ENCODE data around the gene PARVB. TPM values are rescaled to one million over a fixed set of nuclear protein-coding genes. Genes with fewer than 3 reads are reported as not detected.

PARVB gene
- polyA plus RNA-seq, 1 donor: 10.9 TPM

DNA sequence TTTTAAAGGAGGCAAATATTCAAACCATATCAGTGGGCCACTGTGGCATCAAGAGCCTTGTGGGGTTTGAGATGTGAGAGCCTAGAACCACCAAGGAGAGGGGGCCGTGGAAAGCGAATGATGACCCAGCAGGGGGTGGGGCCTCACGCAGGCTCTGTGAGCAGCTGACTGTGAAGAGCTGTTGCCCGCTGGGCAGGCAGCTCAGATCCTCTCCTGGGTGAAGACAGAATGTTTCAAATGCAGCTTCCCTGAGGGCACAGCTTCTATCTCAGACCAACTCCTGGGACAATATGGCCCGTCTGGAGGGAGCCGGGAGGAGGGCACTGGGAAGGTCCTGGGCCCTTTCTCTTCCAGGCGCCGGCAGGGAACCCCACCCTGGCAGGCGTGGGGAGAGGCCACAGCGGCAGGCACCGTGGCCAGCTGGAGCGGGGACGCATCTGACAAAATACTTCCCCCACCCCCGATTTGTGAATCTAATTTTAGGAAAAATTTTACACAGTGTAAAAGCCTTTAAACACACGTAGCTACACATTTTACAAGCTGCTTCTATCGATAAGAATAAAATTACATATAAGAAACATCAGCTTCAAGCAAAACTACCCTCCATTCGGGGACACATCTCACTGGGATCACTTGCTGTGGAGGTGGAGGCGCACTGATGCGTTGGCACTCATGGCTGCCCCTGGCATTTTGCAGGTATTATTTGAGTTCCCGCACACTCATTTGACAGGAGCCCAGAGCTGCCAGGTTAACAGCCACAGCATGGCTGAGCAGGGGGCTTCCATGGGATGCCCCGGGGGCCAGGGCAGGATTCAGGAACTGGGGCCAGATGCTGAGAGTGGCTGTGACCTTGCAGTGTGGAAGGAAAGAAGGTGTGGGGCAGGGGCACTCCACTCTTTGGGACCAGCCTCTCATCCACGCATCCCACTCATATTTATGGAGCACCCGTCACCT lies 196.9 kb downstream of the PARVB start:
- DNase-seq: no peak
- H3K36me3 ChIP-seq (ENCODE audit: control insufficient read depth, insufficient read depth, low read length): no peaks in the 10 kb centered on the region
- no CpG with 5 or more reads among the region's 23 CpGs for WGBS (ENCODE audit: insufficient coverage, low lambda C conversion rate)
- H3K27me3 ChIP-seq (ENCODE audit: control insufficient read depth, insufficient read depth, low read length): no peaks in the 10 kb centered on the region
- no peak overlapping the region for H3K27ac ChIP-seq (ENCODE audit: low read length)
- no peaks in the 10 kb centered on the region for H3K4me1 ChIP-seq (ENCODE audit: control insufficient read depth, insufficient read depth, low read length)
- no peaks in the 10 kb centered on the region for H3K9me3 ChIP-seq (ENCODE audit: control insufficient read depth, low read depth, low read length)
- no peak overlapping the region for H3K4me3 ChIP-seq (ENCODE audit: low read length)

DNA sequence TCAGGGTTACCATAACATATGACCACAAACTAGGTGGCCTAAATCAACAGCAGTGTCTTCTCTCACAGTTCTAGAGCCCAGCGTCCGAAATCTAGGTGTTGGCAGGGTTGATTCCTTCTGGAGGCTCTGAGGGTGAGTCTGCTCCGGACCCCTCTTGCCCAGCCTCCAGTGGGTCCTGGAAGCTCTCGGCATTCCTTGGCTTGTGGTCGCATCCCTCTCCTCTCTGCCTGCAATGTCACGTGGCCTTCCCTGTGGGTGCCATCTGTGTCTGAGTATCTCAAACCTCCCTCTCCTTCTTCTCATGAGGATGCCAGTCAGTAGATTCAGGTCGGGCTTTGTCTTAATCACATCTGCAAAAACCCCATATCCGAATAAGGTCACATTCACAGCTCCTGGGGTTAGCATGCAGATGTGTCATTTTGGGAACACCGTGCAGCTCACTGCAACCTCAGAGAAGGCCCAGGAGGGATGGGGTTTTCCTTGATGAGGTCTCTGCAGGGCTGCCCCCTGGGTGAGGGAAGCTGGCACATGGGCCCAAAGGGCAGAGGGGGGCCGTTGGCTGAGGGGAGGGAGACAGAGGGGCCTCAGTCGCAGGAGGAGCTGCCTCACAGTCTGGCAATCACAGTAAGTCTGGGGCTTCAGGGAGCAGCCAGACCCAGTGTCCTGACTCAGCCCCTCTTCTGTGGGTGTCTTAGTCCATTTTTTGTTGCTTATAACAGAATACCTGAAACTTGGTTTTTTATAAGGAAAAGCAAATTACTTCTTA lies 197.8 kb downstream of the PARVB start:
- Histone ChIP-seq H3K9me3 (ENCODE audit: control insufficient read depth, low read depth, low read length) (no peaks in the 10 kb centered on the region), H3K27ac (ENCODE audit: low read length) (no peak overlapping the region), H3K4me3 (ENCODE audit: low read length) (no peak overlapping the region), H3K4me1 (ENCODE audit: control insufficient read depth, insufficient read depth, low read length) (no peaks in the 10 kb centered on the region), H3K27me3 (ENCODE audit: control insufficient read depth, insufficient read depth, low read length) (no peaks in the 10 kb centered on the region), H3K36me3 (ENCODE audit: control insufficient read depth, insufficient read depth, low read length) (no peaks in the 10 kb centered on the region)
- no peak for DNase-seq
- WGBS (ENCODE audit: insufficient coverage, low lambda C conversion rate): no CpG with 5 or more reads among the region's 11 CpGs

Other genes starting within 250 kb of the PARVB start
- gene EFCAB6, start 212.0 kb upstream of the PARVB start, polyA plus RNA-seq: 1.5 TPM
- gene SULT4A1, start 161.8 kb upstream of the PARVB start, polyA plus RNA-seq: 5.0 TPM
- not detected for gene PNPLA5, start 132.3 kb upstream of the PARVB start, polyA plus RNA-seq
- 1.3 TPM for gene PNPLA3, start 100.5 kb upstream of the PARVB start, polyA plus RNA-seq
- gene SAMM50, start 68.9 kb upstream of the PARVB start, polyA plus RNA-seq: 51.5 TPM
- 6.7 TPM for gene PARVG, start 156.6 kb downstream of the PARVB start, polyA plus RNA-seq

Data from large intestine (tissue), 3 donors.